ENCODE data around the gene NLRP9. TPM values are rescaled to one million over a fixed set of nuclear protein-coding genes. Genes with fewer than 3 reads are reported as not detected.

Gene NLRP9
- polyA plus RNA-seq, 2 of the 4 experiments (the other 2 are of a cell fraction), result not detected

DNA sequence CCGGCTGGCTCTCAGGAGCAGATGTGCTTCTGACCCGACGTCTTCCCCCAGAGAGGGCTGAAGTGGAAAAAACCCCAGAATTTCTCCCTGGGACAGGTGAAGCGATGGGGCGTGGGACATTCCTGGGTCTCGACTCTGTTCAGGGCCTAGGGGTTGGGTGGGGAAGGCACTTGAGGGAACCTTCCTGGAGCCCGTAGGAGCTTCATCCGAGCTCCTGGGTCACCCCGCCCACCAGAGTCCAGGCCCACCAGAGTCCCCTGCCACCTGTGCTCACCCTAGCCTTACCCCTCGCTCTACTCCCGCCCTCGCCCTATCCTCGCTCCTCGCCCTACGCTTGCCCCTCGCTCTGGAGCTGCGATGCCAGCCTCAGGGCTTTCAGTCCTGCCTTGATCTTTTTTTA lies 39.9 kb downstream of the NLRP9 start:
- FAIRE-seq (no peak), DNase-seq (ENCODE audit: low read depth in 1 of 2, low spot score in 1 of 2) (no peak), ATAC-seq (peak in 1 of 2 experiments; percentile 10; a peak in 2 of 6 replicates)
- ChIA-PET CTCF (interaction anchor here (0.6 to 1.4 kb wide), 2 partner anchors 635 to 722 kb away, joined by 3 read pairs; no protein-coding TSS in a partner anchor), POLR2A (no interaction called here)
- WGBS (ENCODE audit: missing lambda C conversion rate), result 95% methylated on average over 17 of the region's 17 CpGs
- TF ChIP-seq, protein P1, sequence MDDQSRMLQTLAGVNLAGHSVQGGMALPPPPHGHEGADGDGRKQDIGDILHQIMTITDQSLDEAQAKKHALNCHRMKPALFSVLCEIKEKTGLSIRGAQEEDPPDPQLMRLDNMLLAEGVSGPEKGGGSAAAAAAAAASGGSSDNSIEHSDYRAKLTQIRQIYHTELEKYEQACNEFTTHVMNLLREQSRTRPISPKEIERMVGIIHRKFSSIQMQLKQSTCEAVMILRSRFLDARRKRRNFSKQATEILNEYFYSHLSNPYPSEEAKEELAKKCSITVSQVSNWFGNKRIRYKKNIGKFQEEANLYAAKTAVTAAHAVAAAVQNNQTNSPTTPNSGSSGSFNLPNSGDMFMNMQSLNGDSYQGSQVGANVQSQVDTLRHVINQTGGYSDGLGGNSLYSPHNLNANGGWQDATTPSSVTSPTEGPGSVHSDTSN (IDR thresholded peaks at IDR 0.05), result no peak
- TF ChIP-seq, protein P2, sequence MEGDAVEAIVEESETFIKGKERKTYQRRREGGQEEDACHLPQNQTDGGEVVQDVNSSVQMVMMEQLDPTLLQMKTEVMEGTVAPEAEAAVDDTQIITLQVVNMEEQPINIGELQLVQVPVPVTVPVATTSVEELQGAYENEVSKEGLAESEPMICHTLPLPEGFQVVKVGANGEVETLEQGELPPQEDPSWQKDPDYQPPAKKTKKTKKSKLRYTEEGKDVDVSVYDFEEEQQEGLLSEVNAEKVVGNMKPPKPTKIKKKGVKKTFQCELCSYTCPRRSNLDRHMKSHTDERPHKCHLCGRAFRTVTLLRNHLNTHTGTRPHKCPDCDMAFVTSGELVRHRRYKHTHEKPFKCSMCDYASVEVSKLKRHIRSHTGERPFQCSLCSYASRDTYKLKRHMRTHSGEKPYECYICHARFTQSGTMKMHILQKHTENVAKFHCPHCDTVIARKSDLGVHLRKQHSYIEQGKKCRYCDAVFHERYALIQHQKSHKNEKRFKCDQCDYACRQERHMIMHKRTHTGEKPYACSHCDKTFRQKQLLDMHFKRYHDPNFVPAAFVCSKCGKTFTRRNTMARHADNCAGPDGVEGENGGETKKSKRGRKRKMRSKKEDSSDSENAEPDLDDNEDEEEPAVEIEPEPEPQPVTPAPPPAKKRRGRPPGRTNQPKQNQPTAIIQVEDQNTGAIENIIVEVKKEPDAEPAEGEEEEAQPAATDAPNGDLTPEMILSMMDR (IDR thresholded peaks at IDR 0.05), result no peak
- TF ChIP-seq MYC (IDR thresholded peaks at IDR 0.05; ENCODE audit: borderline replicate concordance, low read length), result no peak
- no peak for TF ChIP-seq EHMT2 (IDR thresholded peaks at IDR 0.05; ENCODE audit: low read depth)
- no peak for TF ChIP-seq TFCP2L1 (CRISPR knock-in tag; IDR thresholded peaks at IDR 0.05)
- H3K4me3 ChIP-seq, result no peak overlapping the region
- no peak overlapping the region for H3K27ac ChIP-seq
- no peaks in the 10 kb centered on the region for H3K4me1 ChIP-seq
- peaks cover 3% of the 10 kb centered on the region; the same call in 1 of the 3 replicates for H3K9me3 ChIP-seq
- no peak overlapping the region for H3K4me2 ChIP-seq

DNA sequence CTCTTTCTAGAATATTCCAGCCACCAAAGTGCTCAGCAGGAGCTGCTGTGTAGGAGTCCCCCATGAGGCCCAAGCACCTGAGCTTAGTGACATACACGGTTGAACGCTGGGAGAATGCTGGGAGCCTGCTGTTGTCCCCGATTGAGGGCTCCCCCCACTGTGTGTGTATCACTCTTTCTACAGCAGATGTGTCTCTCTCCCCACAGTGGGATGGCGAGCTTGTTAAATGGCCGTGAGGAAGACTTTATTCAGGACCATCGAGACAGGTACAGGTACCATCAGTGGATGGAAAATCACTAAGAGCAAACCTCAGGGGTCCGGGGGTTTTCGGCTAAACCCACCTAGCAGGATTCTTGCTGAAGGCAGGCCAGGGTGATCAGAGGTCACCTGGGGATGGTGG lies 40.5 kb downstream of the NLRP9 start:
- ATAC-seq (no peak), DNase-seq (ENCODE audit: low read depth in 1 of 2, low spot score in 1 of 2) (no peak), FAIRE-seq (no peak)
- ChIA-PET CTCF (interaction anchor here (1.1 kb wide), 1 partner anchor 43 kb away, joined by 3 read pairs; no protein-coding TSS in a partner anchor), POLR2A (no interaction called here)
- Histone ChIP-seq H3K4me2 (no peak overlapping the region), H3K4me3 (no peak overlapping the region), H3K4me1 (no peaks in the 10 kb centered on the region), H3K9me3 (no peaks in the 10 kb centered on the region), H3K27ac (no peak overlapping the region)
- 93% methylated on average over 8 of the region's 8 CpGs for WGBS (ENCODE audit: missing lambda C conversion rate)
- no peak for TF ChIP-seq ESRRA (IDR thresholded peaks at IDR 0.05; ENCODE audit: borderline replicate concordance, low read length)
- no peak for TF ChIP-seq MAFK (IDR thresholded peaks at IDR 0.05; ENCODE audit: partially characterized antibody)
- no peak for TF ChIP-seq TFCP2L1 (CRISPR knock-in tag; IDR thresholded peaks at IDR 0.05)
- TF ChIP-seq SMC3 (IDR thresholded peaks at IDR 0.05), result no peak
- no peak for TF ChIP-seq TP53 (CRISPR knock-in tag; IDR thresholded peaks at IDR 0.05)
- TF ChIP-seq EHMT2 (IDR thresholded peaks at IDR 0.05; ENCODE audit: low read depth), result no peak
- TF ChIP-seq, protein P3, sequence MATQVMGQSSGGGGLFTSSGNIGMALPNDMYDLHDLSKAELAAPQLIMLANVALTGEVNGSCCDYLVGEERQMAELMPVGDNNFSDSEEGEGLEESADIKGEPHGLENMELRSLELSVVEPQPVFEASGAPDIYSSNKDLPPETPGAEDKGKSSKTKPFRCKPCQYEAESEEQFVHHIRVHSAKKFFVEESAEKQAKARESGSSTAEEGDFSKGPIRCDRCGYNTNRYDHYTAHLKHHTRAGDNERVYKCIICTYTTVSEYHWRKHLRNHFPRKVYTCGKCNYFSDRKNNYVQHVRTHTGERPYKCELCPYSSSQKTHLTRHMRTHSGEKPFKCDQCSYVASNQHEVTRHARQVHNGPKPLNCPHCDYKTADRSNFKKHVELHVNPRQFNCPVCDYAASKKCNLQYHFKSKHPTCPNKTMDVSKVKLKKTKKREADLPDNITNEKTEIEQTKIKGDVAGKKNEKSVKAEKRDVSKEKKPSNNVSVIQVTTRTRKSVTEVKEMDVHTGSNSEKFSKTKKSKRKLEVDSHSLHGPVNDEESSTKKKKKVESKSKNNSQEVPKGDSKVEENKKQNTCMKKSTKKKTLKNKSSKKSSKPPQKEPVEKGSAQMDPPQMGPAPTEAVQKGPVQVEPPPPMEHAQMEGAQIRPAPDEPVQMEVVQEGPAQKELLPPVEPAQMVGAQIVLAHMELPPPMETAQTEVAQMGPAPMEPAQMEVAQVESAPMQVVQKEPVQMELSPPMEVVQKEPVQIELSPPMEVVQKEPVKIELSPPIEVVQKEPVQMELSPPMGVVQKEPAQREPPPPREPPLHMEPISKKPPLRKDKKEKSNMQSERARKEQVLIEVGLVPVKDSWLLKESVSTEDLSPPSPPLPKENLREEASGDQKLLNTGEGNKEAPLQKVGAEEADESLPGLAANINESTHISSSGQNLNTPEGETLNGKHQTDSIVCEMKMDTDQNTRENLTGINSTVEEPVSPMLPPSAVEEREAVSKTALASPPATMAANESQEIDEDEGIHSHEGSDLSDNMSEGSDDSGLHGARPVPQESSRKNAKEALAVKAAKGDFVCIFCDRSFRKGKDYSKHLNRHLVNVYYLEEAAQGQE (IDR thresholded peaks at IDR 0.05), result no peak
- TF ChIP-seq, protein P4, sequence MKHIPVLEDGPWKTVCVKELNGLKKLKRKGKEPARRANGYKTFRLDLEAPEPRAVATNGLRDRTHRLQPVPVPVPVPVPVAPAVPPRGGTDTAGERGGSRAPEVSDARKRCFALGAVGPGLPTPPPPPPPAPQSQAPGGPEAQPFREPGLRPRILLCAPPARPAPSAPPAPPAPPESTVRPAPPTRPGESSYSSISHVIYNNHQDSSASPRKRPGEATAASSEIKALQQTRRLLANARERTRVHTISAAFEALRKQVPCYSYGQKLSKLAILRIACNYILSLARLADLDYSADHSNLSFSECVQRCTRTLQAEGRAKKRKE (CRISPR knock-in tag; IDR thresholded peaks at IDR 0.05; ENCODE audit: low read depth), result no peak
- TF ChIP-seq, protein P5, sequence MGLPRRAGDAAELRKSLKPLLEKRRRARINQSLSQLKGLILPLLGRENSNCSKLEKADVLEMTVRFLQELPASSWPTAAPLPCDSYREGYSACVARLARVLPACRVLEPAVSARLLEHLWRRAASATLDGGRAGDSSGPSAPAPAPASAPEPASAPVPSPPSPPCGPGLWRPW (IDR thresholded peaks at IDR 0.05), result no peak
- no peak for TF ChIP-seq CBX8 (IDR thresholded peaks at IDR 0.05)
- no peak for TF ChIP-seq HEYL (CRISPR knock-in tag; IDR thresholded peaks at IDR 0.05)

DNA sequence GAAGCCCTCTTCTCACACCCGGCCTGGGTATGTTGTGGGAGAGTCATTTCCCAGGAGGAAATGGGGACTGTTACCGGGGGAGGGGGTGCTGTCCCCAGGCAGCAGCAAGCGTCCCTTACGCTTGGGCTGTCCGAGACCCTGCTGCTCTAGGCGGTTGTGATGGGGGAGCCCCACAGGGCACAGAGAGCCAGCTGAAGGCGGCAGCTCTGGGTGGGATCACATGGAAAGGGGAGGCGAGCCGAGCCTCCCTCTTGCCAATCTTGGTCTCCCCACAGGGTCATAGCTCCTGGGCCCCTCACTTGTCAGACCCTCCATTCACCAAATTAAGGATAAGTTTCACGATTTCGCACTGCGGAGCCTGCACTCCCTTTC lies 41.1 kb downstream of the NLRP9 start:
- Histone ChIP-seq H3K4me2 (no peak overlapping the region), H3K4me3 (no peak overlapping the region), H3K4me1 (no peaks in the 10 kb centered on the region), H3K9me3 (no peaks in the 10 kb centered on the region), H3K27ac (no peak overlapping the region)
- TF ChIP-seq RAD21 (conservative IDR thresholded peaks at IDR 0.05 in 1 of 2, IDR thresholded peaks at IDR 0.05 in 1 of 2), result no peak
- no peak for TF ChIP-seq ESRRA (IDR thresholded peaks at IDR 0.05; ENCODE audit: borderline replicate concordance, low read length)
- no peak for TF ChIP-seq HEYL (CRISPR knock-in tag; IDR thresholded peaks at IDR 0.05)
- TF ChIP-seq TP53 (CRISPR knock-in tag; IDR thresholded peaks at IDR 0.05), result no peak
- no peak for TF ChIP-seq KDM5A (IDR thresholded peaks at IDR 0.05)
- no peak for TF ChIP-seq GATA3 (IDR thresholded peaks at IDR 0.05; ENCODE audit: borderline replicate concordance)
- TF ChIP-seq EHMT2 (IDR thresholded peaks at IDR 0.05; ENCODE audit: low read depth), result no peak
- ChIA-PET CTCF (interaction anchor here (1.1 kb wide), 1 partner anchor 43 kb away, joined by 3 read pairs; no protein-coding TSS in a partner anchor), POLR2A (no interaction called here)
- 93% methylated on average over 12 of the region's 12 CpGs for WGBS (ENCODE audit: missing lambda C conversion rate)
- DNase-seq (ENCODE audit: low read depth in 1 of 2, low spot score in 1 of 2), result no peak
- no peak for FAIRE-seq
- ATAC-seq, result no peak

All from A549 (cell line).